Skin epidermis (tissue), 12 donors: ENCODE results near the gene ZNF213.
"Not testable (repeated sequence)": the region's sequence is repeated elsewhere in the genome, so short reads cannot be mapped to it uniquely, and the experiment has no call there.

Source experiments
- H3K27ac ChIP-seq, 21 experiments: fragments of 200-600 bp; sonication (generic) in 11 of 21; one replicate each; pipeline ENCODE4 v1.5.0; 2020; ENCODE audit warnings: mild to moderate bottlenecking in 3 of 21, inconsistent platforms in 2 of 21, moderate library complexity in 2 of 21
- H3K4me3 ChIP-seq, 7 experiments: fragments of 200-600 bp; sonication (generic) in 2 of 7; one replicate each; pipeline ENCODE4 v1.5.0; 2020; ENCODE audit warnings: inconsistent platforms in 2 of 7, mild to moderate bottlenecking in 2 of 7, moderate library complexity in 1 of 7

ZNF213 gene

DNA sequence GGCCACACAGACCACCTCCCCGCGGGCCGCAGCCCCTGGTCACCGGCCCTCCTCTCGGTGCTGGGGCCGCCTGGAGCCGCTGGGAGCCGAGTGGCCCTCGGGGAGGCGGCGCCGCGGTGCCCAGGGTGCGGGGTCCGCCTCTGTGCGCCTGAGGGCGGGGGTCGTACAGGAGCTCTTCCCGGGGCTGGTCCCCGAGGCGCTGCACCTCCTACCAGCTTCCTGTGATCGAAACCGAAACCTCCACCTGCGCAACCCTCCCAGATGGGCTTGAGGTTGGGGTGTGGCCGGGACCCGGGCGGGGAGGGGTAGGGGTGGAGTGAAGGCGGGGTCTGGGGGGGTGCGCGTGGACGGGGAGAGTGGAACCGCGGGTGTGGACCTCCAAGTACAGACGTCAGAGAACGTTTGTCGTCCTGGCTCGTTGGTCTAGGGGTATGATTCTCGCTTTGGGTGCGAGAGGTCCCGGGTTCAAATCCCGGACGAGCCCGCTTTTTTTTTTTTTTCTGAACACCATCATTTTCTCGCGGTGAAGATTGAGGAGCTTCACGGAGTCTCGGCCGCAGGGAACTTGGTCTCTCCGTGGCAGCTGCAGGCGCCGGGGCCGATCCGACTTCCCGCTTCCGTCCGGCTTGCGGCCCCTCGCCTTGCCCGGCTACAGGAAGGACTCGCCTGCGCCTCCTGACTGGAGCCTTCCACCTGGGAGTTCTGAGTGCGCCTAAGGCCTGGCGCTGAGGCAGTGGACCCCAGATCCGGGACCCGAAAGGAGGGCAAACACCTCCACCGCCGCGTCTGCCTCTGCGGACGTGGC is 23.9 kb downstream of the ZNF213 start:
- H3K4me3 ChIP-seq, result peak overlapping the region; percentile 66 to 92 (median 82)

DNA sequence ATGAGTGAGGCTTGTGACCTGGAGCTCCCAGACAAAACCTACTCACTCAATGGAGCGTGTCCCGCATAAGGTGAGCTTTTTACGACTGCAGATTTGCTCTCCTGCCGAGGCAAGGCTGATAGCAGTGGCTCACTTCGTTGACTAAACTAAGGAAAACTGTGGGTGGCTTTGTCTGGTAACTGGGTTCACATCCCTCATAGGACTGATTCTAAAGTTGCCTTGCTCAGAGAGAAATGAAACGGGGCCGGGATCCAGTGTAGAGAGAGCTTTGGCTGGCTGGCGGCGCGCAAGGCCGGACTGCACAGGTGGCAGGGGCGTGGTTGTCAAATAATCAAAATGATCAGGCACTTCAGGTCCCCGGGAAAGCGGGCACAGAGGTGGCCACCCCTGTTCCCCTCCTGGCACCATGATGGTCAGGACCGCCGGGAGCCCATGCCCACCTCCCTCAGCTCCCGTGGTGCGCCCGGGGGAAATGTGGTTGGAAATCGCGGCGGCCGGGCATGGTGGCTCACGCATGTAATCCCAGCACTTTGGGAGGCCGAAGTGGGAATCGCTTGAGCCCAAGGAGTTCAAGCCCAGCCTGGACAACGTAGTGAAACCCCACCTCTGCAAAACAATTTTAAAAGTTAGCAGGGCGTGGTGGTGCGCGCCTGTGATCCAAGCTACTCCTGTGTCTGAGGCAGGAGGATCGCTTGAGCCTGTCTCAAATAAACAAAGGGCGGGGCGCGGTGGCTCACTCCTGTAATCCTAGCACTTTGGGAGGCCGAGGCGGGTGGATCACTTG is 26.6 kb downstream of the ZNF213 start:
- H3K4me3 ChIP-seq, result no peak overlapping the region
- no peak overlapping the region for H3K27ac ChIP-seq

More for the DNA sequence above, 23.9 kb downstream of the ZNF213 start:
- H3K27ac ChIP-seq, result peak overlapping the region; percentile 61 to 92 (median 85)

DNA sequence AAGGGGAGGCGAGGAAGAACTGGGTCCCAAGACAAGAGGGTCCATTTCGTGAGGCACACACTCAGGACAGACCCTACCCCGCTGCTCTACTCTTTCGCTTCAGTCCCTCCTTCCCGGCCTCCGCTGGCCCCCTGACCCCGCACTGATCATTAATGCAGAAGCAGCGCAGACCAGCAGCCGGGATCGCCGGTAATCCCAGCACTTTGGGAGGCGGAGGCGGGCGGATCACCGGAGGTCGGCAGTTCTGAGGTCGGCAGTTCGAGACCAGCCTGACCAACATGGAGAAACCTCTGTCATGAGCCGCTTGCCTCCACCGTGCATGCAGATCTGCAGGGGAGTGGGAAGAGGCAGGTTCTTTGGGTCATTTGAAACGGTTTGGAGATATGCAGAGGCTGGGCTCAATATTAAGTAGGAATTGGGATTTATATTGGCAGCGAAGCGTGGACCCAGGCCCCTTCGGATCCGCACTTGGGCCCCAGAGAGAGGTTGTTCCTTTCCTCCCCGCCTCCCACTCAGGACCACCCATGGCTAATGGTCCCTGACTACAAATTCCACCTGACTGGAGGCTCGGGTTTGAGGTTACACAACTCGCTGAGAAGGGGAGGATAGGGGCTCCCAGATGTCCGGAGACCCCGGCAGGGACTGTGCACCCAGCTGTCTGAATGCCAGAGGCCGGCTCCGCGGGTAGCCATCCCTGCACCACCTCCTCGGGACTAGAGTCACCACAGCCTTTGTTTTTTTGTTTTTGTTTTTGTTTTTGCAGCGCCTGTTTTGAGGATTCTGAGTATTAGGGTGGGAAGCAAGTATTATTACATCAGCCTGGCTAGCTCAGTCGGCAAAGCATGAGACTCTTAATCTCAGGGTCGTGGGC is 29.5 kb downstream of the ZNF213 start:
- Histone ChIP-seq H3K4me3 (no peak overlapping the region), H3K27ac (no peak overlapping the region)

DNA sequence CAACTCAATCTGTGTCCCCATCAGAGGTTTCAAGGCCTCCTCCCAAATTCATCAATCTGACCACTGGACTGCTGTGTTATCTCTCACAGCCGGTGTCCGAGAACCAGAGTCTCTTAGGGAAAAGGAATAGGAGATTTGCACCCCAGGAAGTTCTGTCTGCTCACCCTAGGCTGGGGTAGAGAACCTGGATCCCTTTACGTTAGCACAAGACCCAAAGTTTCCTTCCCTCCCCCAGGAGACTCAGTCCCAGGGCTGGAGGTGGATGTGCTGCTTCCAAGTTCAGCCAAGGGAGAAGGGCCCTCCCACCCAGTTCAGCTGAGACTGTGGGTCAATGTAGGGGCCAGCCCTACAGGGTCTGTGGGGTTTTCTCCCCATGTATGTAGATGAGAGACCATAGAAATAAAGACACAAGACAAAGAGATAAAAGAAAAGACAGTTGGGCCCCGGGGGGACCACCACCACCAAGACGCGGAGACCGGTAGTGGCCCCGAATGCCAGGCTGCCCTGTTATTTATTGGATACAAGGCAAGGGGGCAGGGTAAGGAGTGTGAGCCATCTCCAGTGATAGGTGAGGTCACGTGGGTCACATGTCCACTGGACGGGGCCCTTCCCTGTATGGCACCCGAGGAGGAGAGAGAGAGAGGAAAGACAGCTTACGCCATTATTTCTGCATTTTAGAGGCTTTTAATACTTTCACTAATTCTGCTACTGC is 30.4 kb downstream of the ZNF213 start:
- Histone ChIP-seq H3K4me3 (peak overlapping the region in 4 of 7 experiments; percentile 1 to 25 (median 13)), H3K27ac (peak overlapping the region in 5 of 21 experiments; percentile 13 to 72 (median 55))

DNA sequence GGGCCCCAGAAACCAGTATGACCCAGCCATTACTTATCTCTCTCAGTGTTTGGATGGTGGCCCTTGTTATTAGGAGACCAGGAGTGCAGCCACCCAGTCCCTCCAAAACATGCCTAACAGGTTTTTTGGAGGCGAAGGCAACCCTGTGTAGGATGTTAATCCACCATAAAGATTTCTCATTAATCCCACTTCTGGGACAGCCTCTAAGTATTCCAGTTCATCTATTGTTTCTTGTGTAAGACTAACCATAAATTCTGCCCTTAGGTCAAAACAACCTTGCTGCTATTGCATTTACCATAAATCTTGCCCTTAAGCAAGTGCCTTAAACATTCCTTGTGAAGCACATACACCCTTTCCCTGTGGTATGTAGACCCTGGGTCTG is 31.7 kb downstream of the ZNF213 start:
- no peak overlapping the region for H3K4me3 ChIP-seq
- no peak overlapping the region for H3K27ac ChIP-seq

DNA sequence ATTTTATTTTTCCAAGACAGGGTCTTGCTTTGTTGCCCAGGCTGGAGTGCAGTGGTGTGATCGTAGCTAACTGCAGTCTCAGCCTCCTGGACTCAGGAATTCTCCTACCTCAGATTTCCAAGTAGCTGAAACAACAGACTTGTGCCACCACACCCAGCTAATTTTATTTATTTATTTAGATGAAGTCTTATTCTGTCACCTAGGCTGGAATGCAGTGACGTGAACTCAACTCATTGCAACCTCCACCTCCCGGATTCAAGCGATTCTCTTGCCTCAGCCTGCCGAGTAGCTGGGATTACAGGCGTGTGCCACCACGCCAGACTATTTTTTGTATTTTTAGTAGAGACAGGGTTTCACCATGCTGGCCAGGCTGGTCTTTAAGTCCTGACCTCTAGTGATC is 33.9 kb downstream of the ZNF213 start:
- not testable (repeated sequence) for H3K27ac ChIP-seq, H3K4me3 ChIP-seq

DNA sequence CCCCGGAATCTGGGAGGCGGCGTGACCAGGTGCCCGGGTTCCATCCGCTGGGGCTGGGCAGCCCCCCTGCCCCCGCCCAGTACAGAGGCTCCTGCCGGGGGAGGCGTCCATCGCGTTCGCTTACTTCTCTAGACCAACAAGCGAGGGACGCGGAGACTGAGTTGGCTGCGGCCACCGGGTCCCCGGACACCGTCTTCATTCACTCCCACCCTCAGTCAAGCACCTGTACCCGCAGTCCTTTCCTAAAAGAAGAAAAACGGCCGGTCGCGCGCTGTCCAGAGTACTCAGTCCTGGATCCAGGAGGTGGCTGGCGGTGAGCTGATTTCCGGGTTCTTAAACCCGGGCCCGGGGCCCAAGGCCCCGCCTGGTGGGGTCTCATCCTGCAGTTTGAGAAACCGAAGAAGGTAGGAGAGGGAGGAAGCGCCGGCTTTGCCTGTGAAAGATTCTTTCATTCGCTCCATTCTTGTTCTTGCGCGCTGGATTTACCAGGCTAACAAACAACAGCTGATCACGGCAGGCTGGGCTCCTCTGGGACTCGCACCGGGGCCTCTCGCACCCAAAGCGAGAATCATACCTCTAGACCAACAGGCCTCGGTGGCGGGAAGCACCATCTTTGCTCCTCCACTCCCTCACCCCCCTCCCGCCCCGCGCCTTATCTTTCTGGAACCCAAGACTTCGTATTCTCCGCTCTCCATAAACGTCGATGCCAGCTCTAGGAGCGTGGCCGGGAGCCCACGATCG is 35.8 kb downstream of the ZNF213 start:
- Histone ChIP-seq H3K27ac (no peak overlapping the region), H3K4me3 (peak overlapping the region in 2 of 7 experiments; percentile 0 to 21)

DNA sequence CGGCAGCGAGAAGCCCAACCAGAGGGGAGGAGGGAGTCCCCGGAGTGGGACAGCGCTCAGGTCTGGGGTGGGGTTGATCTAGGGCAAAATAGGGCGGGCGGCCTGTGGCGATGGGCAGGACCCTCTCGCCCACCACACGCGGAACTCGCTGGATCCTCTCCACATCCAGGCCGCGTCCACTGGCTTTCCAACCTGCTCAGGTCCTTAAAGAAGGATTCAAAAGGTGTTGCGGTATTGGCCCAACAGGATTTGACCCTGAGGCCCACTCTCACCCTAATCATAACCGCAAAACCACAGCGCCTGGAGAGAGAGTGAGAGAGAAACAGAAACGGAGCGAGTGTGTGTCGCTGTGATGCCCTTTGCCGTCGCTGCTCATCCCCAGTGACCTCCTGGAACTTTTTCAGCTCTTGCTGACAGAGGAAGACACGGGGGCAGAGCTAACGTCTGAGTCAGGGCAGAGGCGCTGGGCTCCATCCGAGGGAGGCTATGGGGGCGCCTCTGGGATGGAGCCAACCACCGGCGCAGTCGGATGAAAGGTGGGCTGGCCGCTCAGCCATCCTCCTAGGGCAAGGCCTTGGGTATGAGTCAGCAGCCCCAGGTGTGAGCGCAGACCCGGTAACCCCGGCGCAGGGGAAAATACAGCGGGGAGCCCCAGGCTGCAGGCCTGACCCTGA is 36.5 kb downstream of the ZNF213 start:
- no peak overlapping the region for H3K27ac ChIP-seq
- peak overlapping the region in 3 of 7 experiments; percentile 0 to 21 (median 2) for H3K4me3 ChIP-seq

DNA sequence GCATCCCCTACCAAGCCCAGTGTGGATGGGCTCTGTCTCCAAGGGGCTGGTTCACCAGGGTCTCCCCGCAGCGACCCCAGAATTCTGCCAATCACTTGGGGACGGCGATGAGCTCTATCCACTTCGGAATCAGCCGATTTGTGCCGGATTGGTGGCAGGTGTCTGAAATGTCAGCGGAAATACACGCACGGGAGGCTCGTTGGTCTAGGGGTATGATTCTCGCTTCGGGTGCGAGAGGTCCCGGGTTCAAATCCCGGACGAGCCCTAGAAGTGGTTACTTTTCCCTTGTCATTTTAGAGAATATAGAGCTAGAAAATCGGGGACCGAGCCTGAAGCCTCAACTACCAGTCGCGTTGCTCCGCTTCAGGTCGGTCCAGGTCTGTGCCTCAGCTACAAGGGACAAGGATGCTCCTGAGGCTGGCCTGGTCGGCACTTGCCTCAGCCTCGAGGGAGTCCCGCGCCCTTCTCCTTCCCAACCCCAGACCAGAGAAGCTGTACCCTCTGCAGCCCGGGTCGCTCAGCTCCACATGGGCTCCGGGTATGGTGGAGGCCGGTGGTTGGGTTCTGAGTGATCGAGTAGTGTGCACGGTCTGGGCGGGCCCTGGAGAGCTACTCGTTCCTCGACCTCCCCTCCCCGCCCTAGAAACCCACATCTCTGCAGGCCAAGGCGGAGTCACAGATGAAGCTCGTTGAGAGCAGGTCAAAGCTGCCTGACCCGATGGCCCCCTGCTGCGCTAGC is 37.2 kb downstream of the ZNF213 start:
- H3K27ac ChIP-seq, result no peak overlapping the region
- peak overlapping the region in 2 of 7 experiments; percentile 0 to 2 for H3K4me3 ChIP-seq

DNA sequence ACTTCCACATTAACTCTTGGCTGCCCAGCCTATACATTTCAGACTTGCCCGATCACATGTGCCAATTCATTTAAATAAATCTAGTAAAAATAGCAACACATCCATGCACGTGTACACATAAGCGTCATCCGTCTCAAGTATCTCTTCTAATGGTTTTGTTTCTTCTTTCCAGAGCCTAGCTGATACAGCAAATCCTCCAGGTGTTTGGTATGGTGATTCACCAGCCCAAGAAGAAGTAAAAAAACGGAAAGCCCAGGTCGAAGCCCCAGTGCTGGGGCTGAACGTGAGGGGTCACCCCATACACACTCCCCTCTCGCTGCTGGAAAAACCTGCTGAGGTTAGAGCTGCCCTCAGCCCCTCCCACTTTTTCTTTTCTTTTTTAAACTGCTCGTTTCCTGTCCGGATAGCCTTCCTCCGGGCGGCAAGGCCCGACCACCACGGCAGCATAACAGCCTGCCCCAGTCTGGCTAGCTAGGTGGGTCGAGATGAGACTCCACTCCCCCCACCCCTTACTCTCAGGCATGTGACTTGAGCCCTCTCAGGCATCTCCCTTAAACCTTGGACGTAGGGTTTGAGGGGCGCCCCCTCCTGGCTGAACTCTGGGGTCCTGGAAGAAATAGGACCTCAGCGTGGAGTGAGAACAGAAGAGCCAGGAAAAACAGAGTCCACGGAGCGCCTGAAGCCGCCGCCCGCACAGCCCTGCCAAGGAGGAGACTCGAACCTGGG is 39.2 kb downstream of the ZNF213 start:
- no peak overlapping the region for H3K4me3 ChIP-seq
- no peak overlapping the region for H3K27ac ChIP-seq

DNA sequence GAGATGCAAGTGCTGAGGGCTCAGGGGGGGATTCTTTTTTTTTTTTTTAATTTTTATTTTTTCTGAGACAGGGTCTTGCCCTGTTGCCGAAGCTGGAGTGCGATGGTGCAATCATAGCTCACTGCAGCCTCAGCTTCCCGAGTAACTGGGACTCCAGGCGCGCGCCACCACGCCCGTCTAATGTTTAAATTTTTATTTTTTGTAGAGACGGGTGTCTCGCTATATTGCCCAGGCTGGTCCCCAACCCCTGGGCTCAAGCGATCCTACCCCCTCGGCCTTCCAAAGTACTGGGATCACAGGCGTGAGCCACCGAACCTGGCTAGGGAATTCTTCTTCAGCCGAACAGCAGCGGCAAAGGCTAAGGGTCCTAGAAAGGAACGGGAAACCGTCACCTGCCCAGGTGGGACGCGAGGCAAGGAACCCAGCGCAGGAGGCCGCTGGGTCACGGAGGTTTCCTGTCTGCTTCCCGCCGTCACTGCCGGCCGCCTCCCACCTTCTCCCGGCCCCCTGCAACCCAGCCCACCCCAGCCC is 39.9 kb downstream of the ZNF213 start:
- Histone ChIP-seq H3K4me3 (no peak overlapping the region), H3K27ac (no peak overlapping the region)

DNA sequence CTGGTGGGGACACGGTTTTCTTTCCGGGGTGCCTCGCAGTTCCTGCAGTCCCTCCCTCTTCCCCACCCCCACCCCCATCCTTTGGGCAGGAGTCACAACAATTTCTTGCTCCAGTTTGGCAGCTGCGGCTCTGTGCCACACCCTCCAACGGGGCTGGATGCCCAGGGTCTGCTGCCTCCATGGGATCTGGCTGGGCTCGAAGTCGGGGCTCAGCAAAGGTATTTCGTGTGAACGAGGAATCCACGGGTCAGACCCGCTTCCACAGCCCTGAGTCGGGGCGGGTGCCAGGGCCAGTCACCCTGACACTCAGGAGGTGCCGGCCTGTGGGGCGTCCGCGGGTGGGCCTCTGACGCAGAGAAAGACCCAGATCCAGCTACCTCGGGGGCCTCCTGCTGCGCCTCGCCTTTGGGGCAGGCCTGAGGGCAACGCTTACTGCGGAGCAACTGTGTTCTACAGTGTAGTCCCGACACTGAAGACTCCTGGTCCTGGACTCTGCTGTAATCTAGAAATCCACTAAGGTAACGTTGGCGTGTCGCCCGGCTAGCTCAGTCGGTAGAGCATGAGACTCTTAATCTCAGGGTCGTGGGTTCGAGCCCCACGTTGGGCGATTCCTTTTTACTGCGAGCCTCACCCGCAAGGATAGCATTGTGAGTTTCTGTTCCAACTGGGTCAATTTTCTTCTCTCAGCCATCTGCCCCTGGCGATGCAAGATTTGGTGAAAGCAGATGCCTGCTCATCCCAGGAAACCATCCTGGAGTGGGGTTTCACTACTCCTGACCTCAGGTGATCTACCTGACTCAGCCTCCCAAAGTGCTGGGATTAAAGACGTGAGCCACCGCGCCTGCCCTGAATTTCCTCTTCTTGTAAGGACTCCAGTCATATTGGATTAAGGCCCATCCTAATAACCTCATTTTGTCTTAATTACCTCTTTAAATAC is 40.6 kb downstream of the ZNF213 start:
- no peak overlapping the region for H3K4me3 ChIP-seq

DNA sequence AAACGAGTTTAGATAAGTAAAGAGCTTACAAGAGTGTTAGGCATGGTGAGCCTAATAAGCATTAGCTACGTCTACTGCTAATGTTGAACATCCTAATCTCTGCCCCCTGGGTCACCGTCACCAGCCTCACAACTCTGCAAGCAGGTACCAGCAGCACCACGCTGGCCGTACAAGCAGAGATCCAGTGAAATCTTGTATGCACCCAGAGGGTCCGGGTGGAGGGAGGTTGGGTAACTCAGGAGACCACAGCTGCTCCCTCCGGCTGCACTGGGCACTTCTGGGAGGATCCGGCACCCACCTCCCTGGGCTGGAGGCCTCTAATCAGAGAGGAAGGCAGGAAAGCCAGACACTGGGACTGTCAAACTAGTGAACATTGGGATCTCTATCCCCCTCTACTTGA is 44.8 kb downstream of the ZNF213 start:
- Histone ChIP-seq H3K27ac (no peak overlapping the region), H3K4me3 (no peak overlapping the region)

More for the DNA sequence above, 40.6 kb downstream of the ZNF213 start:
- H3K27ac ChIP-seq, result no peak overlapping the region

DNA sequence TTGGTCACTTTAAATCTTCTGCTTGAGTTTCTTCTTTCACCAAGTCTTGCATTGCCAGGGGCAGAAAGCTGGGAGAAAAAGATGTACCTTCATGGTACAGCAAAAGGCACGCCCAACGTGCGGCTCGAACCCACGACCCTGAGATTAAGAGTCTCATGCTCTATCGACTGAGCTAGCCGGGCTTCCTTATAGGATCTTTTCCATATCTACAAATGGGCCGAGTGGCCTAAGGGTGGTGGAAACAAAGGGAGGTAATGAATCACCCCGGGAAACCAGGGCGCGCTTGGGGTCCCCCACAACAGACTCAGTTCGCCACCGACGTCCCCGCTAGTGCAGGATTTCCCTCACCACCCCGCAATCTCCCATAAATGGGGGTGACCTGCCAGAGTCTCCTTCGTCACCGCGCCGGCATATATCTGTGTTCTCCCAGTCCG is 45.6 kb downstream of the ZNF213 start:
- no peak overlapping the region for H3K27ac ChIP-seq
- H3K4me3 ChIP-seq, result no peak overlapping the region

DNA sequence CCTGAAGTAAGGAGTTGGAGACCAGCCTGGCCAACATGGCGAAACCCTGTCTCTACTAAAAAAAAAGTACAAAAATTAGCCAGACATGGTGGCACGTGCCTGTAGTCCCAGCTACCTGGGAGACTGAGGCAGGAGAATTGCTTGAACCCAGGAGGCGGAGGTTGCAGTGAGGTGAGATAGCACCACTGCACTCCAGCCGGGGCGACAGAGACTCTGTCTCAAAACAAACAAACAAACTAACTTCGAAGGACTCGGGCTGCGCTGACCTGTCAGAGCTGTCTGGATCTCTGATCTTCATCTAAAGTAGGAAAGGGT is 47.4 kb downstream of the ZNF213 start:
- H3K4me3 ChIP-seq, H3K27ac ChIP-seq: not testable (repeated sequence)
